Lung microvascular endothelial cell (primary cell): ENCODE results near the gene NFYC. TPM values are rescaled to one million over a fixed set of nuclear protein-coding genes. Genes with fewer than 3 reads are reported as not detected.
A peak's percentile ranks its signal among the peaks of the same experiment; 100 is the strongest.
"Not testable (repeated sequence)": the region's sequence is repeated elsewhere in the genome, so short reads cannot be mapped to it uniquely, and the experiment has no call there.

ENCODE experiments used
- DNase-seq, 2 donors: peaks; one replicate each; pipeline versions ENCODE4 v3.0.0 to v3.0.0-alpha.2; 2010; ENCODE audit warnings: low read depth in 2 of 2
- total RNA-seq: library from RNA; depleted of rRNA; stranded (reverse); fragments of >200 nt; gene quantifications from 2 replicates; pipeline ENCODE4 v1.2.1, GENCODE V29; 2014

Gene NFYC
- total RNA-seq, 1 donor from 2014 or later: 14.5 TPM

DNA sequence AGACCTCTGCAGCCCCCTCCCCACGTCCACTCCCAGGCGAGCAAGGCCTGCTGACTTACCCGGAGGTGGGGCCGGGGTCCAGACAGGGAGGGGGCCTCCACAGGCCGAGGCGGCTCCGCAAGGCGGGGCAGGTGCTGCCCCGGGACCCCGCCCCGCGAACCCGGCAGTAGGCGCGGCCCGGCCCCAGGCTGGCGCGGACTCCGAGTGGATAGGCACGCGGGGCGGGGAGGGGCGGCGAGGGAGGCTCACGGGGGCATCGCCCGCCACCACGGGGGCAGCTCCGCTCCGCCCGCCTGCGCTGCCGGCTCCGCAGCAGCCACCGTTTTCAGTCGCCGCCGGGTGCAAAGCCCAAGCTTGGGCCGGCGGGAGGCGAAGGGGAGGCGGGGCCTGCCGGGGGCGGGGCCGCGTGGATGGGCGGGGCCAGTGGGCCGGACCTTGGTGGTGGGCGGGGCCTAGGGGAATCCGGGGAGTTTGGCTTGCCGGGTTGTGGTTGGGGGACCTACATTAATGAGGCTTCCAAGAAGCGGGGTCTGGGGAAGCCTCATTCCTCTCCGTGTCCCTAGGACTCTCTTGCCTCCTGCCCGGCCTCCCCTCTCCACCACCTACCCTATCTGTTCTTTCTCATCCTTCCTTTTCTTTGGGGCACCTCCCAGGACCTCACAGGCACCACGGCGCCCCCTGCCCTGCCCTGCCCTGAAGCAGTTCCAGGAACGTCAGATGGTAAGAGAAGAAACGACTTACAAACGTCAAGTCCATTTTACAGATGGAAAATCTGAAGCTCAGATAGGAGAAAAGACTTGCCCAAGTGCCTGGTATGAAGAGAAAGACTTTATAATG, 26.0 kb upstream of the NFYC start, which contains the start of gene RIMS3:
TSS of gene RIMS3 (minus strand) at position 348 of the 837 bp plus-strand sequence. CDS start 23,757 bp downstream, outside the sequence.
- DNase-seq: peak; percentile 50 to 61

DNA sequence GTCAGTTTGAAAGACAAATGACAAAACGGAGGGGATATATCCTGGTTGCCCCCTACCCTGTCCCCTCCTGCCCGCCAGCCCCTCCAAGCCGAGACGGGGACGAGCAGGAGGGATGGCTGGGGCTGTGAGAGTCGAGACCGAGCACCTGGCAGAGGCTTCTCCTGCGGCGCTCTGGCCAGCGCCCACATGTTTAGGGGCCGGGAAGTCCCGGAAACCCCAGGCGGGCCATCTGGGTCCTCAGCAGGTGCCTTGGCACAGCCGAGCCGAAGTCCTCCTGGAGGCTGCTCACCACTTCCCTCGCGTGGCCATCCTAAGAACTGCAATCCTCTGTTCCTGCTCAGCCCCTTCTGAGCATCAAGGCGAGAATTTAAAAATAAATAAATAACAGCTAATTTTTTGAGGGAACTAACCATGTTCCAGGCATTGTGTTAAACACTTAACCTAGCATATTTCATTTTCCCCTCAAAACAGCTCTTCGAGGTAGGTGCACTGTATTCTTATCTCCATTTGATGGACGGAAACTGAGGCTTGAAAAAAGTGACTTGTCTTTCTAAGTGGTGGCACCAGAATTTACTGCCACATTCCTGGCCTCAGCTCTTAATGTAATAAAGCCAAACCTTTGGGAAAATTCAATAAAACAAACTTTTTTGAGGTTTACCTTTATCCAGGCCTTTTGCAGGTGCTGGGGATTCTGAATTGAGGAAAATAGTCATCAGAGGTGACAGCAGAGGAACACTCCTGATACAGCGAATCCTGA, 22.6 kb upstream of the NFYC start:
- DNase-seq: peak; percentile 74 to 75

DNA sequence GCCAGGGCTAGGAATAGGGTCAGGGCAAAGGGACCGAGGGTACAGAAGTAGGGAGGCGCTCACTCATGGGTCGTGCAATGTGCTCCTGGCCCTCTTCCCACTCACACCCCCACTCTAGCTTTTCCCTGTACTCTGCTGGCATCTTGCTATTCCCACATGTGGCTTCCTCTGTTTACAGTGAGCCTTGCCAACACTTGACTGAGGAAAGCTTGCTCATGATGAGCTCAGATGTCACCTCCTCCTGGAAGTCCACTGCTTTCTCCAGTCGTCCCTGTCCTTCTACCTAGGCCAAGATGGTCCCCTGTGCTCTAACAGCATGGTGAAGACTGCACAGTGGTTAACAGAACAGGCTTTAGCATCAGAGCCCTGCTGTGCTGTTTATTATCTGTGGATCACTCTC, 18.1 kb upstream of the NFYC start:
- peak in 1 of 2 donors; percentile 37 for DNase-seq

DNA sequence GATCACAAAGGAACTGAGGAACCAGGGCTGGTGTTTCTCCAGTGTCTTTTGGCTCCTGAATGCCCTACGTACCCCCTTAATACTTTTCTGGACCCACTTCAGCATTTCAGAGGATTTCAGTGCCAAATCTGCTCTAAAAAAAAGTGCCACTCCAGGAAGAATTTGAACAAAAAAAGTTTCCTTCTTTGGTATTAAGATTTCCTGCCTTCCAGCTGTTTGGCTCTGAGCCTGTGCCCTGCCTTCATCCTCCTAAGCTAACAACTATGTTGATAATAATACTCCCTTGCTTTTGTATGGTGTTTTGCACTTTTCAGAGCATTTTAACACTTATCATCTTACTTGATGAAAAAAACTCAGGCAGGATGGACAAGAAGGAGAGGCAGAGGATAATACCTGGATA, 15.0 kb upstream of the NFYC start:
- no peak for DNase-seq

DNA sequence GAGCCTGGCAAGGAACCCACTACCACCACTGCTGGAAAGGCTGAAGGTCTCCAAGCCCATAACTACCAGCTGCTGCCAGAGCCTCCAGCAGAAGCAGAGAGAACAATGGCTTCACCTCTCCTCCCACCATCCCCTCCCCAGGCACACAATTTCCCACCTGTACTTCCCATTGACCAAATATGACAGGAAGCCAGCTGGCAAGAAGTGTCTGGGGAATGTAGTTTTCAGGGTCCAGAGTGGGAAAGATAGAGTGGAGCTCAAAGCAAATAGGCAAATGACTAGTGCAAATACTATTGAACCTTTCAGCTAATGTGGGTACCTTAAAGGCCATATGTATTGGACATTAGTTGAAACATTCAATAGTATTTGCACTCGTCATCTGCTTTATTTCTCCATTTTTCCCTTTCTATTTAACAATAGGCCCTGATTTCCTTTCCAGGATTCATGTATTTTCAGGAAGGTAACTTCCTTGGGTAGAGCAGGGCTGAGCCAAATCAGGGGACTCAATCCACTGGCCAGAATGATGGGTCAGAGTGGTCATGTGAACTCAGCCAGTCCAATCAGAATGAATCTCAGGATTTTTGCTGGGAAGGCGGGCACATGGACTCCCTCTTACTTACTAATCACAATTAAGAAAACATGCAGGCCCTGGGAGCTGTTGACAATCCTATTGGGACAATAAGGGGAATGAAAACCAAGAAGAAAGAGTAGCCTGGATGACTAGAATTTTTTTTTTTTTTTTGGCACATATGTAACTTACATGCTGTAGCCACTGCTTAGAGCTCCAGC, 12.1 kb upstream of the NFYC start:
- peak in 1 of 2 donors; percentile 19 for DNase-seq

DNA sequence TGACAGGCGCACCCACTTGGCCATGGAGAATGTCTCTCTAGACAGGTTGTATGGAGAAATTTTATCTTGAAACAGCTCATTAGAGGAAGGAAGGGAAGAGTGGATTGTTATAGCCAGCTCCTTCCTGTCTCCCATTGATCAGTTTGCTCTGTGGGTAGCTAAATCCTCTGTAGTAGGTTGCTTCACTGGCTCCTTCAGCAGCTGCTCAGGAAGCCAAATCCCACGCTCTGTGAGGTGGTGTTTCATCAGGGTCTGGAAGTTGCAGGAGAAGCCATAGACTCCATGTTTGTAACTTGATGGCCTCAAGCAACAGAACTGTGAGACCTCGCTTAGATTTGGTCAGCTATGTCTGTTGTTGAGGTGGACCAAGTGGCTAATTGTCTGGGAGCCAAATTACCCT, 6.8 kb upstream of the NFYC start:
- peak in 1 of 2 donors; percentile 21 for DNase-seq

DNA sequence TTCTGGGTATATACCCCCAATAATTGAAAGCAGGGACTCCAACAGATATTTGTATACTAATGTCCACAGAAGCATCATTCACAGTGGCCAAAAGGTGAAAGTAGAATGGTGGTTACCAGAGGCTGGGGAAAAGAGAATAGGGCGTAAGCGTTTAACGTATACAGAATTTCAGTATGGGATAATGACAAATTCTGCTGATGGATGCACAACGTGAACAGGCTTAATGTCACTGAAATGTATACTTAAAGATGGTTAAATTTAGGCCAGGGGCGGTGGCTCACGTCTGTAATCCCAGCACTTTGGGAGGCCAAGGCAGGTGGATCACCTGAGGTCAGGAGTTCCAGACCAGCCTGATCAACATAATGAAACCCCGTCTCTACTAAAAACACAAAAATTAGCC, 4.4 kb upstream of the NFYC start:
- DNase-seq: no peak

DNA sequence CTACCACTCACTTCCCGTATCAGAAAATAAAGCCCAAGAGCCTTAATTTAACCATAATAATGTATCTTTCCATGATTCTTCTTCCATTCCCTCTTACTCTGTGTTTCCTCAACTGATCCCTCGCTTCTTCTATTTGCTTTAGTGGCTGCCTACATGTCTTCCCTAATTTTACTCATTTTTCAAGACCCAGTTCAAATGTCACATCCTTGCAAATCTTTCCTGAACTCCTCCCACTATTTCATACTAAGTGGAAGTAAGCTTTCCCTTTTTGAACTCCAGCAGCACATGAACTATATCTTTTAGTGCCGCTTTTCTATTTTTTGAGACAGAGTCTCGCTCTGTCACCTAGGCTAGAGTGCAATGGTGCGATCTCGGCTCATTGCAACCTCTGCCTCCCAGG, 3.8 kb upstream of the NFYC start:
- no peak for DNase-seq

DNA sequence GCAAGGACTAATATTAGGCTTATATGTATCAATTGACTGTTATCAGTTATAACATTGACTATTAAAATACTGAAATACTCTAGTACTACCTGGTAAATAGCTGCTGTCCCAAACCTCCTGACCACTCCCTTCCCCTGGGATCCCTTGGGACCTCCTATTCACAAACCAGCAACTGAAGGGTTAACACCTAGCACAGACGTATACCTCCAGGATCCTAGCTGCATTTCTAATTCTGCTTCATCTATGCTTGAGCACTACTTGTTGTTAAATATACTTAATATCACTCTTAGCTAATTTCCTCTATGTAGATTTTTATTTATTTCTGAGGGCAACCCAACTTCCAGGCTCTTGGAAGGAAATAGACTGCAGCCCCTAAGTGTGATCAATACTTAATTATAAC, 1.8 kb upstream of the NFYC start:
- no peak for DNase-seq

DNA sequence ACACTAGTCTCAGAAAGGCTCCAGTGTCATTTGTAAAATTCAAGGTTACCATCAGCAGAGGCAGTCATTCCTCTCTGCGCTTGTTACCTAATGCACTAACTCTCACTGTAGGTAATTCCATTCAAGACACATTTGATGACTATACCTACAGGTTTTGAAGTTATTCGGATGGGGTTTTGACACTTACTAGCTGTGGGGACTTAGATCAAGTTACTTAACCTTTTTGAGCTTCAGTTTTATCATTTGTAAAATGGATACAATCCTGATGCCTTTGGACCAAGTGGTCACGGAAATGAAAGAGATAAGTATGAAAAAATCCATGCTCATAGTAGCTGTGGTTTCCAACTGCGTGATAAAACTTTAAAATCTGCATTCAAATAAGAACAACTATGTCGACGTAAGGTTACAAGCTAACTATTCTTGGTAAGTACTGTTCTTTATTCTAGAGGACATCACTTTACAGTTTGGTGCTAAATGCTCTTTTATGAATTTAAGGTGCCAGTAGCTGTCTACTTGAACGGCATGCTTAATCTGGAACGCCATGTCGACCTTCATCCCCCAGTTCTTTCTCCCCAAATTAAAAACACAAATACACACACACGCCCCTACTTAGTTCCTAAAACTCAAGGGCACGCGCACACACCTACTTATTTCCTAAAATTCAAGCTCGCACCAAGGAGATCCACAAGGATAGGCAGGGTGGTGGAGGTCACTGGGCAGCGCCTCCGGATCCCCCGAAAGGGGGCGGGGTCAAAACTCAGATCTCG, 550 bp upstream of the NFYC start:
- no peak for DNase-seq

DNA sequence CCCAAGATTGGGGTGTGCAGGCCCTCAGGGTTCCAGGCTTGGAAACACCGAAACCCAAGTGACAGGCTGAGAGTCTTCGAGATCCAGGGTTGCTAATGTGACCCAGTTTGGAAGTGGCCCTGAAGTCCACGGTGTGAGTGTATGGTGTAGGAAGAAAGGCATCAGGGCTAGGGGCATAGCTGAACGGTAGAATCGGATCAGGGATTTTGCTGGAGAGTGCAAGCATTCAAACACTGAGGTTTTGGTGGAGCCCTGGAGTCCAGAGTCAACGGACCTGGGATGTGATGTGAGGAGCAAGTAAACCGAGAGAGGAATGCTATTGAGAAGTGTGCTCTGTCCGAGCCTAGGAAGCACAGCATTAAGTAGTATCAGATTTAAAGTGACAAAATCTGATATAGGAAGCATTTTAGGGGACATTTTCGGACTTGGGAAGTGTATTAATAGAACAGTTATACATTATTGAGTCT, 958 bp downstream of the NFYC start:
- peak; percentile 19 to 26 for DNase-seq

DNA sequence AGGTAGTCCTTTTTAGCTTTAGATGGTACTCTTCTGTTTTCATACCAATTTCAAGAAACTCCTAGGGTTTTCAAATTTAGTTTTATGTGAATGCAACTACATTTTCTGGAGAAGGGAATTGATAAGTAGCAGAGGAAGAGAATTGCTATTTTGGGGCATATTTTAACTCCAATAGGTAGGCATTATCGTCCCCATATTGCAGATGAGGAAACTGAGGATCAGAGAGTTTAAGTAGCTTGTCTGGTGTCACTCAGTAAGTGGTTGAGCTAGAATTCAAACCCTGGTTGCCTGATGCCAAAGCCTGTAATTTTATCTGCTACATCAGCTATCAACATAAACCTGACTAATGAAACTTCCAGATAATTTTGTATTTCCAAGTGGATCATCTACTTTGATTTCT, 1.9 kb downstream of the NFYC start:
- no peak for DNase-seq

DNA sequence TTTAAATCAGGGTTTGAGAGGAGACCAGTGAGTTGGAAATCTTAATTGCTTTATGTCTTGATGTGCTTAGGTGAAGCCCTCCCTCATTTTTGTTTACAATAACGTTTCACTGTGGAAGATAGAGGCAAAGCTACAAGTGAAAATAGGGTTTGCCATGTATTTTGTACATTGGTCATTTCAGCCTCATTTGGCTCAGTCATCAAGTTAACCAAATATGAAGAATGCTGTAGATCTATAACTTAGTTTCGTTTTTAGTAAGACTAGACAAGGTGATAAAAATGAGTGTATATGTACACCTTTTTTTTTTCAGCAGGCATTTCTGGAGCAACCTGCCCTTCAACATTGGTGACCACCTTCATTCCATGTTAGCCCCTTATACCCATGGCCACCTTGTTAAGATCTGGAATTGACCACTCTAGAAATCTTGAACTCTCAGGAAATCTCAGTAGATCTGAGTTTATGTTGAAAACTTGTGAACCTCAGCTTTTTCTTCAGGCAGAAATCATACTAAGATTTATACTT, 2.9 kb downstream of the NFYC start:
- no peak for DNase-seq

DNA sequence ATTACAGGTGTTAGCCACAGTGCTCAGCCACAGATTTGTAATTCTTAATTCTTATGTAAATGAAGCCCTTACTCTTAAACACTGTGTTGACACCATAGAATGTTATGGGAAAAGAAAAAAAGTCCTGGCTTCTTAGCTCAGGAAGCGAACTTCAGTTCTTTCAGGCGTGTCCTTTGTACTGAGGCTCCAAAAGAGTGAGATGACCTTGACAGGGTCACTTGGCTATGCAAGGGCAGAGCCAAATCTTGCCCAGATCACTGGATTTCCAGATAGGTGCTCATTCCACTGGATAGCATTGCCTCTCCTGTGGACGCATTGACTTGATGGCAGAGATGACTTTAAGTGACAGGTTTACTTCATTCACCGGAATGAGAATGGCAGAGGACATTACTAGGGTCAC, 4.8 kb downstream of the NFYC start:
- DNase-seq: no peak

DNA sequence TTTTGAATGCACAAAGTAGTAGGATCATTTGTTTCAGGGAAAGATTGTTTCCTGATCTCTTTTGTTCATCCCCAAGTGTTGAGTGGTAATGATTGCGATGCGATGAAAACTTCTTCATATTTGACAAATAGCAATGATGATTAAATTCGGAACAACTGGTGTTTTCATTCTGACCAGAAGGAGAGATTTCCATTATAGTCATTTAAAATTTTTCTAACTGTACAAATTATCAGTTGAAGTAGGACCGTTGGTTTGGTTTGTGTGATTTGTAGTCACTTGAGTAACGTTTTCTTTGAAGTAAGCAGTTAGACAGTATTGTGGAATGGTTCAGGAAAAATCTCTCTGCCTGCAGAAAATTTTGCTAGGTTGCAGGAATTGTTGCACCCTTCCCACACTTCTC, 5.9 kb downstream of the NFYC start:
- DNase-seq: no peak

DNA sequence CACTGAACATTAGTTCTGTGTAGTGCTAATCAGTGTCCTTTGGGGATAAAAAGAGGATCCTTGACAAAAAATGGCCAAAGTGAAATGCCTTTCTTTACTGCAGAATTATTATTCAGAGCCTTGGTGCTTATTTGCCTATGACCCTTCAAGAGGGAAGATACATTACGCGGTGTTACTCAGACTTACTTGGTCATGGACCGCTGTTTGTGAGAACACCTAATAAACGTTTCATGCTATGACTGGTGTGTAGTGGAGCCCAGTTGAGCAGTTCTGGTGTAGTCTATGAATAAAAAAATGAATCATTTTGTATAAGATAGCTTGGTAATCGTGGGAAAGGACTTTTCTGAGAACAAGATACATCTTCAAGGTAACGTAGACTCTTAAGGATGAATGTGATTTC, 8.3 kb downstream of the NFYC start:
- DNase-seq: no peak

DNA sequence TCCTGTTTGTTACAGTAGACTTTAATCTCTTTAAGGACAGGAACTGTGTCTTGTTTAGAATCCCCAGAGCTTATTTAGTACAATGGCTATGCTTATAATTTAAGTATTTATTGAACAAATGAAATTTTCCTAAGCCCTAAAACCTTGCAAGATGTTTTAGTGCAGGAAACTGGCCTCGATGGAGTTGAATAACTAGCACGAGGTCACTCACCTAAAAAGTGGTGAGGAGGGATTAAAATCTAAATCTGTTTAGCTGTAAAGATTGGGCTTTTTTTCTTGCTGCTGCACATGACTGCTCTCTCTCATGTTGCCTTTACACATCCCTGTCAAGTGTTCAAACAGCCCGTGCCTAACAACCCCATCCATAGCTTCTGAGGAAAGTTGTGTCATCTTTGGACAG, 10.2 kb downstream of the NFYC start:
- no peak for DNase-seq

DNA sequence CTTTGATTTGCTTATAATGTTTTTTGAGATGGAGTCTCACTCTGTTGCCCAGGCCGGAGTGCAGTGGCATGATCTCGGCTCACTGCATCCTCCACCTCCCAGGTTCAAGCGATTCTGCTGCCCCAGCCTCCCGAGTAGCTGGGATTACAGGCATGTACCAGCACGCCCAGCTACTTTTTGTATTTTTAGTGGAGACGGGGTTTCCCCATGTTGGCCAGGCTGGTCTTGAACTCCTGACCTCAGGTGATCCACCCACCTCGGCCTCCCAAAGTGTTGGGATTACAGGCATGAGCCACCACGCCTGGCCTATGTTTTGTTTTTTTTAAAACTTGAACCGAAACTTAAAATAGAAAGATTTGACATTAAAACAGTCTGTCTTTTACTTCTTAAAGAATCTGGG, 11.3 kb downstream of the NFYC start:
- not testable (repeated sequence) for DNase-seq

DNA sequence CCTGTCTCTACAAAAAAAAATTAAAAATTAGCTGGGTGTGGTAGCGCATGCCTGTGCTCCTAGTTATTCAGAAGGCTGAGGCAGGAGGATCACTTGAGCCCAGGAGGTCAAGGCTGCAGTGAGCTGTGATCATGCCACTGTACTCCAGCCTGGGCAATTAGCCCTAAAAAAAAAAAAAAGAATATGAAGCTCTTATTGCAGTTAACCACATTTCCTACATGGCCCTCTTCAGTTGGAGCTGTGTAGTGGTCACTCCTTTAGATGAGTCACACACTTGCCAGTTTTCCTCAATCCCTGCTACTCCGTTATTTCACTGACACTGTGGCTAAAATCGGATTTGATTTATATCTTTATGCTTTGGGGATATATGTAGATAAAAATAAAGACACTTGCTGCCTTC, 11.8 kb downstream of the NFYC start:
- peak in 1 of 2 donors; percentile 80 for DNase-seq

DNA sequence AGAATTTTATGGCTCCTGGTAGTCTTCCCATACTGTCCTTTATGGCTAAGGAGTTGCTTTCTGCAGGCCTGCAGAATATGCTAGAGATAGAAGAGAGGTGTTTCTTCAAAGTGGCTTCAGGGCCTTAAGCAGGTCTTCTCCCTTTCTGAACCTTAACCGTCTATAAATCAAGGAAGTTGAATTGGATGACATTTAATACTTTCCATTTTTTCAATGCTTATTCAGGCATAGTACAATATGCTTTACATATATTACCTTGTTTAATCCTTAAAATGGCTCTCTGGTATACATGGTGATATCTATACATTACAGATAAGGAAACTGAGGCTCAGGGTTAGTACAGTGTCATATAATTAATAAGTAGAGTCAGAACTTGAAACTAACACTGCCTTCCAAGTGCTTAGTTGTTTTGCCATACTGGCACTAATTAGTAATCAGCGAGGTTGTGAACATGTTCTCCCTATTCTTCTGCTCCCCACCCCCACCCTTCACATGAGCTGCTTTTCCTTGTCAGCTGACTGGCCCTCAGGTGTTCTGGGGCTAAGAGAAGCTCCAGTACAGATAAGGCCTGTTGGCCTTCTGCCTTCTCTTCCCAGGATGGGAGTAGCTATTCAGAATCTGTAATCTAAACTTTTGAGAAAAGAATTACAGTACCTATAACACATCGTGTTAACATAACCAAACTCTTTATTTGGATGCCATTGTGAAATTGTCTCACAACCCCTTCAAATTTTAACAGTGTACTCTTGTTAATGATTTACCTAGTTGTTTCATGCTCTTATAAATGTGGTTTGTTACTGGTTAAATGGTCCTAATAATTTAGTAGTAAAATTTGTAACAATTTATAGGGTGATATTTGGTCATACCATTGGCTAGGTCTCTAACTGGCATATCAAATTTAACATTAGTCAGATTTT, 13.6 kb downstream of the NFYC start:
- DNase-seq: no peak
